CD14-positive monocyte (primary cell): ENCODE data around the gene PHACTR3. TPM values are rescaled to one million over a fixed set of nuclear protein-coding genes. Genes with fewer than 3 reads are reported as not detected.

ENCODE experiments used
- DNase-seq, 3 donors: peaks; one replicate each; pipeline ENCODE4 v3.0.0-alpha.2; 2011 to 2022
- H2AFZ ChIP-seq: 2 replicates; pipeline ENCODE4 v1.6.0; 2012; ENCODE audit warnings: mild to moderate bottlenecking, low read depth, low read length, inconsistent platforms; ENCODE audit not compliant: insufficient read depth, poor library complexity, severe bottlenecking
- H3K27ac ChIP-seq, 2 donors: 1 replicate in 1 of 2; 2 replicates in 1 of 2; pipeline ENCODE4 v1.5.1; 2012 to 2013; ENCODE audit warnings: low read length in 2 of 2, control low read depth in 1 of 2, inconsistent platforms in 1 of 2, low read depth in 1 of 2, mild to moderate bottlenecking in 1 of 2
- H3K27me3 ChIP-seq, 2 donors: one replicate each; pipeline versions ENCODE4 v1.6.0 to v1.6.1; 2011 to 2013; ENCODE audit warnings: low read length in 2 of 2; ENCODE audit not compliant: control insufficient read depth in 2 of 2, insufficient read depth in 2 of 2
- H3K36me3 ChIP-seq, 2 donors: replicated peaks in 1 of 2; 1 replicate in 1 of 2; 2 replicates in 1 of 2; pipeline versions ENCODE4 v1.5.1 to v1.6.1; 2012 to 2013; ENCODE audit warnings: low read length in 2 of 2, control low read depth in 1 of 2, inconsistent platforms in 1 of 2, mild to moderate bottlenecking in 1 of 2; ENCODE audit not compliant: insufficient read depth in 2 of 2, control insufficient read depth in 1 of 2
- H3K4me1 ChIP-seq, 2 donors: 1 replicate in 1 of 2; 2 replicates in 1 of 2; pipeline versions ENCODE4 v1.5.1 to v1.6.1; 2012 to 2013; ENCODE audit warnings: low read length in 2 of 2, control low read depth in 1 of 2, inconsistent platforms in 1 of 2, mild to moderate bottlenecking in 1 of 2, moderate library complexity in 1 of 2; ENCODE audit not compliant: insufficient read depth in 2 of 2, control insufficient read depth in 1 of 2
- H3K4me2 ChIP-seq: replicated peaks from 2 replicates; pipeline ENCODE3; 2012; ENCODE audit warnings: low read length, moderate library complexity, mild to moderate bottlenecking; ENCODE audit not compliant: poor library complexity, severe bottlenecking; ENCODE audit errors: extremely low read depth
- H3K4me3 ChIP-seq, 3 experiments: fragments of 200-600 bp in 1 of 3; sonication (generic) in 1 of 3; replicated peaks in 1 of 3; 1 replicate in 2 of 3; 2 replicates in 1 of 3; pipeline ENCODE4 v1.5.1; 2011 to 2013; ENCODE audit warnings: low read length in 3 of 3, mild to moderate bottlenecking in 3 of 3, control low read depth in 2 of 3, low read depth in 2 of 3, inconsistent platforms in 1 of 3, moderate library complexity in 1 of 3
- H3K79me2 ChIP-seq: 2 replicates; pipeline ENCODE4 v1.6.0; 2012; ENCODE audit warnings: mild to moderate bottlenecking, control low read depth, inconsistent platforms, low read length, moderate library complexity; ENCODE audit not compliant: insufficient read depth
- H3K9ac ChIP-seq: 2 replicates; pipeline ENCODE4 v1.6.0; 2017; ENCODE audit warnings: low read length, mild to moderate bottlenecking; ENCODE audit not compliant: insufficient read depth, poor library complexity, severe bottlenecking
- H3K9me3 ChIP-seq, 2 donors: replicated peaks in 1 of 2; 1 replicate in 1 of 2; 2 replicates in 1 of 2; pipeline versions ENCODE4 v1.5.1 to v1.6.1; 2012 to 2013; ENCODE audit warnings: low read length in 2 of 2, control low read depth in 1 of 2; ENCODE audit not compliant: control insufficient read depth in 1 of 2, insufficient read depth in 1 of 2
- H4K20me1 ChIP-seq: 2 replicates; pipeline ENCODE4 v1.6.0; 2012; ENCODE audit warnings: mild to moderate bottlenecking, low read length, control low read depth, moderate library complexity; ENCODE audit not compliant: insufficient read depth
- H3K27ac Mint-ChIP-seq, 7 donors: one replicate each; pipeline ENCODE4 v1.8.0; 2020; ENCODE audit warnings: mild to moderate bottlenecking in 7 of 7, mixed read lengths in 7 of 7, moderate library complexity in 6 of 7, inconsistent platforms in 2 of 7
- H3K27me3 Mint-ChIP-seq, 3 donors: one replicate each; pipeline ENCODE4 v1.8.0; 2021 to 2022; ENCODE audit warnings: low read depth in 3 of 3, mild to moderate bottlenecking in 3 of 3, mixed read lengths in 3 of 3, moderate library complexity in 3 of 3, inconsistent platforms in 1 of 3
- H3K36me3 Mint-ChIP-seq, 2 donors: one replicate each; pipeline ENCODE4 v1.8.0; 2020; ENCODE audit warnings: mixed read lengths in 2 of 2, inconsistent platforms in 1 of 2, mild to moderate bottlenecking in 1 of 2
- H3K4me1 Mint-ChIP-seq: one replicate; pipeline ENCODE4 v1.8.0; 2020; ENCODE audit warnings: mild to moderate bottlenecking, mixed read lengths
- H3K4me3 Mint-ChIP-seq, 2 donors: one replicate each; pipeline ENCODE4 v1.8.0; 2020; ENCODE audit warnings: mild to moderate bottlenecking in 2 of 2, mixed read lengths in 2 of 2, moderate library complexity in 1 of 2
- H3K9me3 Mint-ChIP-seq, 7 donors: one replicate each; pipeline ENCODE4 v1.8.0; 2020 to 2022; ENCODE audit warnings: mixed read lengths in 7 of 7, mild to moderate bottlenecking in 6 of 7, moderate library complexity in 6 of 7, inconsistent platforms in 2 of 7
- WGBS: methylation state at CpG from one replicate; pipeline ENCODE4 v1.1.5; 2013; ENCODE audit warnings: missing lambda C conversion rate; ENCODE audit not compliant: insufficient coverage; 5-methylcytosine and 5-hydroxymethylcytosine counted together
- intact Hi-C, 2 donors: fragments of 100-400 bp; cut with micrococcal nuclease; formaldehyde crosslinking; loops; one replicate each; pipeline versions ENCODE4 v1.15.0 to v1.15.1; 2023
- polyA plus RNA-seq, 3 donors: library from polyadenylated mRNA; depleted of rRNA in 1 of 3; unstranded in 2 of 3; stranded (reverse) in 1 of 3; fragments of 300-500 nt in 2 of 3; fragments of >200 nt in 1 of 3; fragmentation: Illumina TruSeq in 2 of 3; gene quantifications; 1 replicate in 2 of 3; 2 replicates in 1 of 3; pipeline ENCODE4 v1.2.3, GENCODE V29; 2012 to 2021
- TF ChIP-seq, protein P1 (sequence below): fragments of 200-600 bp; IDR thresholded peaks from one replicate; pipeline ENCODE4 v1.8.0; 2022; ENCODE audit warnings: antibody characterized with exemption, mild to moderate bottlenecking

PHACTR3 gene
- polyA plus RNA-seq, 3 donors = 0.11 to 0.17 TPM; not detected in 1

DNA sequence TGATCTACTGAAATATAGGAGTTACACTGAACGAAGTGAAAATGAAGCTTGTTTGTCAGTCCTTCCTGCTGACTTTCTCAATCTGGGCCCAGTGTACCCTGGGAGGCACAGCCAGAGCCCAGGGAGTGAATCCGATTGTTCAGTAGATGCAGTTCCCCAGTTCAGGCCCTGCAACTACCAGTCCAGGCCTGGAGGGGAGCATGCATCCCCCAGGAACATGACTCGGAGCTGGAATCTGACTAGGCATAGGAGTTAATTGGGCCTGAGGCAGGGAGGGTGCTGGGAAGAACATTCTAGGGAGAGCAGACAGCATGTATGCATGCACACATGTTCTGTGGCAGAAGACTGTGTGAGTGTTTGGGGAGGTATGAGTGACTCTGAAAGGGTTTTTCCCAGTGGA lies 42.1 kb downstream of the PHACTR3 start:
- Histone ChIP-seq H3K9ac (no peak overlapping the region), H3K9me3 (peaks cover 10 to 15% of the 10 kb centered on the region in 2 donors), H4K20me1 (no peaks in the 10 kb centered on the region), H3K36me3 (no peaks in the 10 kb centered on the region), H3K79me2 (no peaks in the 10 kb centered on the region), H3K4me3 (no peak overlapping the region), H3K27ac (no peak overlapping the region), H3K4me2 (no peak overlapping the region), H3K27me3 (no peaks in the 10 kb centered on the region), H2AFZ (no peak overlapping the region), H3K4me1 (no peaks in the 10 kb centered on the region)
- DNase-seq = no peak
- TF ChIP-seq, protein P1, sequence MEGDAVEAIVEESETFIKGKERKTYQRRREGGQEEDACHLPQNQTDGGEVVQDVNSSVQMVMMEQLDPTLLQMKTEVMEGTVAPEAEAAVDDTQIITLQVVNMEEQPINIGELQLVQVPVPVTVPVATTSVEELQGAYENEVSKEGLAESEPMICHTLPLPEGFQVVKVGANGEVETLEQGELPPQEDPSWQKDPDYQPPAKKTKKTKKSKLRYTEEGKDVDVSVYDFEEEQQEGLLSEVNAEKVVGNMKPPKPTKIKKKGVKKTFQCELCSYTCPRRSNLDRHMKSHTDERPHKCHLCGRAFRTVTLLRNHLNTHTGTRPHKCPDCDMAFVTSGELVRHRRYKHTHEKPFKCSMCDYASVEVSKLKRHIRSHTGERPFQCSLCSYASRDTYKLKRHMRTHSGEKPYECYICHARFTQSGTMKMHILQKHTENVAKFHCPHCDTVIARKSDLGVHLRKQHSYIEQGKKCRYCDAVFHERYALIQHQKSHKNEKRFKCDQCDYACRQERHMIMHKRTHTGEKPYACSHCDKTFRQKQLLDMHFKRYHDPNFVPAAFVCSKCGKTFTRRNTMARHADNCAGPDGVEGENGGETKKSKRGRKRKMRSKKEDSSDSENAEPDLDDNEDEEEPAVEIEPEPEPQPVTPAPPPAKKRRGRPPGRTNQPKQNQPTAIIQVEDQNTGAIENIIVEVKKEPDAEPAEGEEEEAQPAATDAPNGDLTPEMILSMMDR = no peak
- Mint-ChIP-seq H3K27ac (no peak overlapping the region), H3K4me1 (no peaks in the 10 kb centered on the region), H3K27me3 (peaks cover 7 to 9% (median 8%) of the 10 kb centered on the region in 3 donors), H3K4me3 (no peak overlapping the region), H3K36me3 (no peaks in the 10 kb centered on the region), H3K9me3 (peaks cover 5 to 19% (median 12%) of the 10 kb centered on the region in 7 donors)
- WGBS = 82% methylated on average over 3 of the region's 3 CpGs
- intact Hi-C loops = no loop called here

DNA sequence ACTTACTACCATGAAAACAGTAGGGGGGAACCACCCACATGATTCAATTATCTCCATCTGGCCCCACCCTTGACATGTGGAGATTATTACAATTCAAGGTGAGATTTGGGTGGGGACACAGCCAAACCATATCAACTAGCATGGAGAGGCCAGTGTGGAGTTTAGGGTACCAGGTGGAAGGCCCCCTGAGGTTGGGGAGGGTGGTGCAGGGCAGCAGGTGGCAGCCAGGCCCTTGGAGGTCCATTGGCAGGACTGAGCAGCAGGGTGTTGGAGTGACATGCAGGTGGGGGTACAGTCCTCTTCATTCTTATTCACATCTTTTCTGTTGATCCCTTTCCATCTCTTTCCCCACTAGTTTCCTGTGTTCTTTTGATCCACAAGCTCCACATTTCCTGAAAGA lies 42.9 kb downstream of the PHACTR3 start:
- Histone ChIP-seq H3K9ac (no peak overlapping the region), H3K36me3 (no peaks in the 10 kb centered on the region), H3K79me2 (no peaks in the 10 kb centered on the region), H3K4me2 (no peak overlapping the region), H3K27ac (no peak overlapping the region), H3K4me3 (no peak overlapping the region), H3K9me3 (peaks cover 10 to 15% of the 10 kb centered on the region in 2 donors), H2AFZ (no peak overlapping the region), H3K27me3 (peaks cover 0 to 2% of the 10 kb centered on the region in 2 donors), H3K4me1 (no peaks in the 10 kb centered on the region), H4K20me1 (no peaks in the 10 kb centered on the region)
- Mint-ChIP-seq H3K27ac (no peak overlapping the region), H3K36me3 (no peaks in the 10 kb centered on the region), H3K4me1 (no peaks in the 10 kb centered on the region), H3K27me3 (peaks cover 7 to 12% (median 9%) of the 10 kb centered on the region in 3 donors), H3K9me3 (peaks cover 5 to 19% (median 12%) of the 10 kb centered on the region in 7 donors), H3K4me3 (no peak overlapping the region)
- intact Hi-C loops = no loop called here
- TF ChIP-seq, protein P1 = no peak
- no peak for DNase-seq
